Ishikawa (cell line): ENCODE measurements around the gene TMOD3.

Source experiments
- CEBPB ChIP-seq: IDR thresholded peaks from 2 replicates; pipeline ENCODE4 v1.6.1; 2012
- CREB1 ChIP-seq: IDR thresholded peaks from 2 replicates; pipeline ENCODE4 v1.6.1; 2012; ENCODE audit warnings: low read depth
- EGR1 ChIP-seq: IDR thresholded peaks from 2 replicates; pipeline ENCODE4 v1.6.1; 2012
- EP300 ChIP-seq: IDR thresholded peaks from 2 replicates; pipeline ENCODE4 v1.6.1; 2012; ENCODE audit warnings: borderline replicate concordance
- FOXM1 ChIP-seq: IDR thresholded peaks from 2 replicates; pipeline ENCODE4 v1.6.1; 2012; ENCODE audit warnings: low read depth, borderline replicate concordance
- MAX ChIP-seq: IDR thresholded peaks from 2 replicates; pipeline ENCODE4 v1.6.1; 2012
- NFIC ChIP-seq: IDR thresholded peaks from 2 replicates; pipeline ENCODE4 v1.6.1; 2012
- RAD21 ChIP-seq: IDR thresholded peaks from 2 replicates; pipeline ENCODE4 v1.6.1; 2012; ENCODE audit warnings: low read depth
- TAF1 ChIP-seq: IDR thresholded peaks from 2 replicates; pipeline ENCODE4 v1.6.1; 2012; ENCODE audit warnings: low read depth, mild to moderate bottlenecking
- TCF12 ChIP-seq: IDR thresholded peaks from 2 replicates; pipeline ENCODE4 v1.6.1; 2012; ENCODE audit warnings: low read depth
- TEAD4 ChIP-seq: IDR thresholded peaks from 2 replicates; pipeline ENCODE4 v1.6.1; 2012
- USF1 ChIP-seq: IDR thresholded peaks from 2 replicates; pipeline ENCODE4 v1.6.1; 2012
- YY1 ChIP-seq: IDR thresholded peaks from 2 replicates; pipeline ENCODE4 v1.6.1; 2012; ENCODE audit warnings: low read depth
- ZBTB7A ChIP-seq: IDR thresholded peaks from 2 replicates; pipeline ENCODE4 v1.6.1; 2012; ENCODE audit warnings: low read depth
- TF ChIP-seq, protein P1 (sequence below): IDR thresholded peaks from 2 replicates; pipeline ENCODE4 v1.6.1; 2012; ENCODE audit warnings: low read depth, mild to moderate bottlenecking

Gene TMOD3

DNA sequence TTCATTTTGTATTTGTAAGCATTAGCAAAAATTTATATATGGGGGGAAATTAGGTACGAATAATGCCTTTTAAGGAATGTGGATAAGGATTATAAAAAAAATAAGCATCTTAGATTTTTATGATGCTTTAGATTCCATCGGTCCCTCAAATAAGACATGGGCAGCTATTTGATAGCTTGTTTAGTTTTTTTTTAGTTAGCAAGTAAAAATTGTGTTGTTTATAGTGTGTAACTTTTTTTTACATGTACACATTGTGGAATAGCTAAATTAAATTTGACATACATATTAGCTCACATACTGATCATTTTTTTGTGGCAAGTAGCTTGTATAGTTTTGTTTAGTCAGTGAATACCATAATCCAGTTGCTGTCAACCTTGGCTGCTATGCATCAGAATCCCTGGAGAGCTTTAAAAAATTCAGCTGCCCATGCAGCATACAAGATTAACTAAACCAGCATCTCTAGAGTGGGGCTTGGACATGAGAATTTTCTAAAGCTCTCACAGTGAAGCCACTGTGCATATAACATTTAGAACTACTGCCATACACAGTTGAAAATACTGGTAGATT, 53.9 kb downstream of the TMOD3 start:
- TF ChIP-seq USF1 (no peak), ZBTB7A (no peak), NFIC (no peak), MAX (no peak), CREB1 (no peak), CEBPB (no peak), TEAD4 (no peak), TCF12 (no peak), EP300 (no peak), YY1 (no peak), RAD21 (no peak), FOXM1 (no peak), TAF1 (no peak), EGR1 (no peak)
- TF ChIP-seq, protein P1, sequence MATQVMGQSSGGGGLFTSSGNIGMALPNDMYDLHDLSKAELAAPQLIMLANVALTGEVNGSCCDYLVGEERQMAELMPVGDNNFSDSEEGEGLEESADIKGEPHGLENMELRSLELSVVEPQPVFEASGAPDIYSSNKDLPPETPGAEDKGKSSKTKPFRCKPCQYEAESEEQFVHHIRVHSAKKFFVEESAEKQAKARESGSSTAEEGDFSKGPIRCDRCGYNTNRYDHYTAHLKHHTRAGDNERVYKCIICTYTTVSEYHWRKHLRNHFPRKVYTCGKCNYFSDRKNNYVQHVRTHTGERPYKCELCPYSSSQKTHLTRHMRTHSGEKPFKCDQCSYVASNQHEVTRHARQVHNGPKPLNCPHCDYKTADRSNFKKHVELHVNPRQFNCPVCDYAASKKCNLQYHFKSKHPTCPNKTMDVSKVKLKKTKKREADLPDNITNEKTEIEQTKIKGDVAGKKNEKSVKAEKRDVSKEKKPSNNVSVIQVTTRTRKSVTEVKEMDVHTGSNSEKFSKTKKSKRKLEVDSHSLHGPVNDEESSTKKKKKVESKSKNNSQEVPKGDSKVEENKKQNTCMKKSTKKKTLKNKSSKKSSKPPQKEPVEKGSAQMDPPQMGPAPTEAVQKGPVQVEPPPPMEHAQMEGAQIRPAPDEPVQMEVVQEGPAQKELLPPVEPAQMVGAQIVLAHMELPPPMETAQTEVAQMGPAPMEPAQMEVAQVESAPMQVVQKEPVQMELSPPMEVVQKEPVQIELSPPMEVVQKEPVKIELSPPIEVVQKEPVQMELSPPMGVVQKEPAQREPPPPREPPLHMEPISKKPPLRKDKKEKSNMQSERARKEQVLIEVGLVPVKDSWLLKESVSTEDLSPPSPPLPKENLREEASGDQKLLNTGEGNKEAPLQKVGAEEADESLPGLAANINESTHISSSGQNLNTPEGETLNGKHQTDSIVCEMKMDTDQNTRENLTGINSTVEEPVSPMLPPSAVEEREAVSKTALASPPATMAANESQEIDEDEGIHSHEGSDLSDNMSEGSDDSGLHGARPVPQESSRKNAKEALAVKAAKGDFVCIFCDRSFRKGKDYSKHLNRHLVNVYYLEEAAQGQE = no peak

DNA sequence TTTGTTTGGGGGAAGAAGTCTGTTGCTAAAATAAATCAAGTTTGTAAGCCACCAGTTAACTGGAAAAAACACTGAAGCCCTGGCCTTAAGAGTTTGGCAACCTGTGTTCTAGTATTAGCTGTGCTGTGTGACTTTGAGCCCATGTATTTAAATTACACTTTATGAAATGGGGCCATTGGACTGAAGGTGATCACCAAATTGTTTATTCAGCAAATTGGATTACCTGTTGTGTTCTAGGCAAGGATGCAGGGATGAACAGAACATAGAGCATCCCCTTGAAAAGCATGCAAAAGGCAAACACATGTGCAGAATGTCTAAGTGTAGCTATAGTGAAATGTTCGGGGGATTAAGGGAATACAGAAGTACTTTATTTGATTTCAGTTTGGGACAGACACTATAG, 54.6 kb downstream of the TMOD3 start:
- TF ChIP-seq RAD21 (no peak), FOXM1 (no peak), CEBPB (no peak), NFIC (no peak), TCF12 (no peak), USF1 (no peak), TAF1 (no peak), EP300 (no peak), YY1 (no peak), TEAD4 (no peak), MAX (no peak), ZBTB7A (no peak), CREB1 (no peak), EGR1 (no peak)
- TF ChIP-seq, protein P1 = no peak

DNA sequence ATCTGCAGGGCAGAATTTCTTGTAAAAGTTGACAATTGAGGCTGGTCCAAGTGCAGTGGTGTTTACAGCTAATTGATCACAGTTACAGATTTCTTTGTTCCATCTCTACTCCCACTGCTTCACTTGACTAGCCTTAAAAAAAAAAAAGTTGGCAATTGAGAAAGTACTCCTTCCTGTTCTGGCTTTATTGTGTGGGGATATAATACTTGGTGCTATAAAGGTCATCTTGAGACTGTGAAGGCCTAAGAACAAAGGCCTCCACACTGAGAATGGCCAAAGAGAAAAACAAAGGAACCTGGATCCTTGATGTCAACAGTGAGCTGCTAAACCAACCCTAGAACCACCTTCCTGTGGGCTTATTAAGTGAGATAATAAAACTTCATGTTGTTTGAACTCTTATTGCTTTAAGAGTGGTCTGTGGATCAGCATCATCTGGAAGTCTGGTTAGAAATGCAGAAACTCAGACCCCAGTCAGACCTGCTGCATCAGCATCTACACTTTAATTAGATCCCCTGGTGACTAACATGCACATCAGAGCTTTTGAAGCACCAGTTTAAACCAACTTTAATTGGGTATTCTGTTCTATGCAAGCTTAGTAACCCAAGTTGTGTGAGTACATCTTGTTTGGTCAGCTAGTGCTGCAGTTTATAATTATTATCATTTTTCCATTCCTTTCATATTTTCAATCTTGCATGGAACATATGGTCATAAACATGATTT, 55.2 kb downstream of the TMOD3 start:
- TF ChIP-seq RAD21 = no peak
- peak; percentile 34; the same call in 1 of the 2 replicates for TF ChIP-seq EP300
- no peak for TF ChIP-seq USF1
- TF ChIP-seq MAX = no peak
- TF ChIP-seq TCF12 = no peak; the same call in 1 of the 2 replicates
- no peak for TF ChIP-seq TAF1
- peak; percentile 56 for TF ChIP-seq NFIC

DNA sequence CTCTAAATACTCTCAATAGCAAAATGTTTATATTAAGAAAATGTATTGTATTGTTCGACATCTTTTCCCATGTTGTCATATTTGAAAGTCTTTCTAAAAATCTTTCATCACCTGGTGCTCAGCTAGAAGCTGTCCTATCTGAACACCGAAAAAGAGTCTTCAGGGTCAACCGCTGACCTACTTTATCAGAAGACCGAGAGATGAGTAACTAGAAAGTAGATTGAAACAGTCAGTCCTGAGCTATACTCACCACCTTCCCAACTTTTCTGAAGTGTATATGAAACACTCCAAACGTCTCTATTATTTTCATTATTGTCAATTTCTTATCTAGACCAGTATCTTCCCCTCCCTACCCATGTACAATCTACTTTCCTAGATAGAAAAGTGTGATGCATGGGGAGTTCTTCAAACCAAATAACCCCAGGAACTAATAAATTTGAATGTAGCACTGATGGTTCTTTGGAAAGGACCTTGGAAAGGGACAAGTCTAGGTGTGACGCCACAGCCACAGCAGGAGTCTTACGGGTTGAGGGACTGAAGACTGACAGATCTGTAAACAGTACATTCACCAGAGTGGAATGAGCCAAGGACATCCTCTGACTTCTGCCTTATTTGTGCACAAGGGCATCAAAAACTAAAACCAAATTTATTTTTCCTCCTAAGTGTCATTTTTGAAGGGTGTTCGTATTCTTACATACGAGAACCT, 58.6 kb downstream of the TMOD3 start:
- TF ChIP-seq NFIC (no peak), EP300 (no peak), TCF12 (no peak), USF1 (no peak), ZBTB7A (no peak), MAX (no peak), YY1 (no peak), RAD21 (no peak), FOXM1 (no peak), TEAD4 (no peak), TAF1 (no peak), EGR1 (no peak), CREB1 (no peak), CEBPB (no peak)
- TF ChIP-seq, protein P1 = no peak
